Ramos (cell line): Measurements from ENCODE around the gene PPP1CB.
"Not testable (repeated sequence)": the region's sequence is repeated elsewhere in the genome, so short reads cannot be mapped to it uniquely, and the experiment has no call there.

ENCODE experiments used
- in situ Hi-C: fragments of 300-500 bp; cut with MboI; formaldehyde crosslinking; loops from one replicate; pipeline ENCODE4 v1.14.3; 2022; ENCODE audit warnings: low sequenced_read_pairs; ENCODE audit not compliant: unreplicated experiment

Gene PPP1CB

DNA sequence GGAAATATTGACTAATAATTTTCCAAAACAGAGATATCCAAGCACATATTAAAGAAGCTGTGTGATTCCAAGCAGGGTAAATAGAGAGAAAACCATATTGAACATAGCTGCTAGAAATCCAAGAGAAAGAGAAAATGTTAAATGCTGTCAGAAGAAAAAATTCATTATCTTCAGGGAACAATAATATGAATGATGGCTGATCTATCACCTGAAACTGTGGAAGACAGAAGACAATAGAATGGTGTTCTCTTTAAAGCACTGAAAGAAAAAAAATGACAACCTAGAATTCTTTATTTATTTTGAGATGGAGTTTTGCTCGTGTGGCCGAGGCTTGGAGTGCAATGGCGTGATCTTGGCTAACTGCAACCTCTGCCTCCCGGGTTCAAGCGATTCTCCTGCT lies 17.3 kb downstream of the PPP1CB start:
- in situ Hi-C loops: no loop called here

DNA sequence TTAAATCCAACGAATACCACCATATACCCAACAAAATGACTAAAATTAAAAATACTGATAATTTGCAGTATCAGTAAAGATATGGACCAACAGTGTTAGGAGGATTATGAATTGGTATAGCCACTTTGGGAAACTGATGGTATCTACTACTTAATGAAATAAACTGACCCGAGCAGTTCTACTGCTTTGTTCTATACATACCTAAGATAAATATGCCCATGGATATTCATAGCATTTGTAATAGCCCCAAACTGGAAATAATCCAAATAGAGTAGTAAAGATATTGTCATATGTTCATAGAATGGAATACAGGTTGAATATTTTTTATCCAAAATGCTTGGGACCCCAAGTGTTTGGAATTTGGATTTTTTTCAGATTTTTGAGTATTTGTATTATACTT lies 20.7 kb downstream of the PPP1CB start:
- in situ Hi-C loops: no loop called here

DNA sequence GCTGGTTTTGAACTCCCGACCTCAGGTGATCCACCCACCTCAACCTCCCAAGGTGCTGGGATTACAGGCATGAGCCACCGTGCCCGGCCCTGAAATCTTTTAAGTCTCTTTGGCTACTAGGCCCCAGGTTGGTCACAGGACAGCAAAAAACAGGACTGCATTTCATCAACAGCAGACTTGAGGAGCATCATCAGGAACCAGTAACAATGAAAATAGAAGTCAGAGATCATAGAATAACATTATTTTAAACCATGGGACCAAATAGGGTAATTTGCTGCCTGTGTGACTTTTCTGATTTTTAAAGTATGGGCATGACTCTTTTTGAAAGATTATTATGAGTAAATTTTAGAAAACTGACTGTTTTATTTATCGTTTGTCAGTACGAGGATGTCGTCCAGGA lies 24.8 kb downstream of the PPP1CB start:
- in situ Hi-C loops: no loop called here

DNA sequence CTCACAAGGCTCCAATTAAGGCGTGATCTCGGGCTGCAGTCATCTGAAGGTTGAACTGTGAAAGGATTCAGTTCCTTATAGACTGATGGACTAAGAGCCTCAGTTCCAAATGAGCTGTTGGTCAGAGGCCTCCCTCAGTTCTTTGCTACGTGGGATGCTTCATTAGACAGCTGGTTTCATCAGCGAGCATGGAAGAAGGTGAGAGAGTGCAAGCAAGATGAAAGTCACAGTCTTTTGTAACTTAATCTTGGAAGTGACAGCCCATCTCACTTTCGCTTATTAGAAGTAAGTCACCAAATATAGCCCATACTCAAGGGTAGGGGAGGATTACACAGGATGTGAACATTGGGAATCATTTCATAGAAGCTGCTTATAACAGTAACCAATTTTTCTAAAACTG lies 26.8 kb downstream of the PPP1CB start:
- in situ Hi-C loops: no loop called here

DNA sequence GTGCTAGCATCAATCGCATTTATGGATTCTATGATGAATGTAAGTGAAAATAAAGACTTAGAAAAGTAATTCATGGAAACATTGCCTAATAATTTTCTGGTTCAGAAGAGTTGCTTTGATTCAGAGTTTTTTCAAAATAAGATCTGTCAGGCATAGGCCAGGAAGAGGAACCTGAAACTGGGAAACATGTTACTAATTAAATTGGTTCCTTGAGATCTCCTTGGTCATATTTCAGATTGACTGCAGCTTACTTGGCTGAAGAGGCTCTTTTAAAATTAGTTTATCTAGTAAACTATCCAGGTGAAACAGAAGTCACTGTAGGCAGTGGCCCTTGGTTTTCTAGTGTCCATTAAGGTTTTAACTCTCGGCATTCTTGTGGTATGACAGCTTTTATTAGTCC lies 27.4 kb downstream of the PPP1CB start:
- in situ Hi-C loops: no loop called here

DNA sequence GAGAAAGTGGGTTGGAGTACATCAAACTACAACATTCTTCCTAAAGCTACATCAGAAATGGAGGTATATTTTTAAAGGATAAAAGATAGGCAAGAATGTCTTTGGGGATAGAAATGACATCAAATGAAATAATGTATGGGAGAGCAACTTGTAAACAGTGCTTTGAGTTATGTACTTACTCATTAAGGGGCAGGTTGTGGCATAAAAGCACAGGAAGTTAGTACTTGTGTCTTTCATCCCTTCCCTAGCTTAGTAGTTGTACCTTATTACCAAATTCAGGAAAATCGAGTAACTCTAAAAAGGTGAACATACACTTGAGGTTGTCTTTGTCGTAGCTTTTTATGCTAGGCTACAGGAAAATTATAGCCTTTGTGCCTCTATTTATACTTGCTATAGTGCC lies 28.9 kb downstream of the PPP1CB start:
- in situ Hi-C loops: no loop called here

DNA sequence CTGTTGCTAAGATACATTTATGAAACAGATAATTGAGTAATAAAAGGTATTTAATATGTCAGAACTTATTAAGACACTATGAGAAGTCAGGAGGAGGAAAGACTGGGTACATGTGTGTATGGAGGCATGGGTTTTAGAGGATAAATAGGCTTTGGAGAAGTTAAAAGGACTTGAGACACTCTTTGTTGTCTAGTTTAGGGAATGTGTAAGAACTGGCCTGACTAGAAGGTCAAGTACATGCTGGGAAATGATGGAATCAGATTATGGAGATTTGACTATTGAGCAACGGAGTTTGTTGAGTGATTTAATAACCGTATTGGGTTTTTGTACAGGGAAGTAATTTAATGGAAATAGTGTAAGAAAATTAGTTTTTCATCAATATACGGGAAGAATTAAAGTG lies 30.8 kb downstream of the PPP1CB start:
- in situ Hi-C loops: no loop called here

DNA sequence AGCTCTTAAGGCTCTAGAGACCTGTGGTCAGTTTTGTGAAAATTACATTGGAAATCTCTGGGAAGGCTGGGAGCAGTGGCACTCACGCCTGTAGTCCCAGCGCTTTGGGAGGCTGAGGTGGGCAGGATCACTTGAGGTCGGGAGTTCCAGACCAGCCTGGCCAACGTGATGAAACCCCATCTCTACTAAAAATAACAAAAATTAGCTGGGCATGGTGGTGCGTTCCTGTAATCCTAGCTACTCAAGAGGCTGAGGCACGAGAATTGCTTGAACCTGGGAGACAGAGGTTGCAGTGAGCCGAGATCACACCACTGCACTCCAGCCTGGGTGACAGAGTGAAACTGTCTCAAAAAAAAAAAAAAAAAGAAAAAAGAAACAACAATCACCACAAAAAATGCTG lies 32.9 kb downstream of the PPP1CB start:
- in situ Hi-C loops: not testable (repeated sequence)

DNA sequence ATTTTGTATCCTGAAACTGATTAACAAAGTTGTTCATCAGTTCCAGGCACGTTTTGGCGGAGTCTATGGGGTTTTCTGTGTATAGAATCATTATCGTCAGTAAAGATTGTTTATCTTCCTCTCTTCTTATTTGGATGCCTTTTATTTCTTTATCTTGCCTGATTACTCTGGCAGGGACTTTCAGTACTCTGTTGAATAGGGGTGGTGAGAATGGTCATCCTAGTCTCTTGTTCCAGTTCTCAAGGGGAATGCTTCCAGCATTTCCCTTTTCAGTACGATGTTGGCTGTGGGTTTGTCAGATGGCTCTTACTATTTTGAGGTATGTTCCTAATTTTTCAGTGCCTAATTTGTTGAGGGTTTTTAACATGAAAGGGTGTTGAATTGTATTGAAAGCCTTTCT lies 45.0 kb downstream of the PPP1CB start:
- in situ Hi-C loops: no loop called here

DNA sequence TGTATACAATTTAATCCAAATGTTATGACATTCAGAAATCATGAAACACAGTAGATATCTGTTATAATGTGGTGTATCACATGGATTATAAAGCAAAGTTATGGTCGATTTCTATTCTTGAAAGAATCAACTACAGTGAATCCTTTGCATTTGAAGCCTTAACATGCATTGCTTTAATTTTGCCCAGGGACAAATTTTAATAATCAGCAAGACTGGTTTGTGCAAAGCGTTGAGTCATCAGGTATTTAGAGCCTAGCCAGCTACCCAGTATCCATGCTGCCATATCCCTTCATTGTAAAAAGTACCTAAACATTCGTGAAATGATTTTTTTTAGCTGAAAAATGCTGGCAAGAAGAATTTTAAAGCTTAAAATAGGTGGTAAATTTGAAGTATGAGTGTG lies 50.1 kb downstream of the PPP1CB start:
- in situ Hi-C loops: no loop called here

DNA sequence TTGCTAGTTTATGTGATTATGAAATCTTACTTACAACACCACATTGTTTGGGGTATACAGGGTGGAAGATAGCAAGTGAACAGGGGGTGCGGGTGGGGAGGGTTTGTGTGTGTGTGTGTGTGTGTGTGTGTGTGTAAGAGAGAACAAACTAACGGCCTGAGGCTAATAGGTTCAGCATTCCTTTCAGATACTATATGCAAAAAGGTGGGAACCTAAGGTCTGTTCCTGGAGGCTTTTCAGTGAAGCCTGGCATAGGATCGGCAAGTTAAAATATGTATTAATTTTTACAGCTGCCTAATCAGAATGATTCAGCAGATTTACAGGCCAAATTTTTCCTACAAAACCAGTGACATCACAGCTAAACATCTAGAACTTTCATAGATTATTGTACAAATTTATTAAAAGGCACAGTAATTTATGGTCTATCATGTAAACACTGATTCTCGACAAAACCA lies 51.4 kb downstream of the PPP1CB start:
- in situ Hi-C loops: no loop called here

DNA sequence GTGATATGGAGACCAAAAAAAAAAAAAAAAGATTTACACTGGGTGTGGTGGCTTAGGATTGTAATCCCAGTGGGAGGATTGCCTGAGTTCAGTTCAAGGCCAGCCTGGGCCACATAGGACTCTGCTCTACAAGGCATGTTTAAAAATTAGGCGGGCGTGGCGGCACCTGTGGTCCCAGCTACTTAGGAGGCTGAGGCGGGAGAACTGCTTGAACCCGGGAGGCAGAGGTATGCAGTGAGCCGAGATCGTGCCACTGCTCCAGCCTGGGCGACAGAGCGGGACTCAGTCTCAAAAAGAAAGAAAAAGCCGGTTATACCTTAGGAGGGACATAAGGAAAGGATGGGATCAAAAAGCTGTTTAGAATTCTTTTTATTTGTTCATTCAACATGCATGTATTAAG lies 58.3 kb downstream of the PPP1CB start:
- in situ Hi-C loops: no loop called here

DNA sequence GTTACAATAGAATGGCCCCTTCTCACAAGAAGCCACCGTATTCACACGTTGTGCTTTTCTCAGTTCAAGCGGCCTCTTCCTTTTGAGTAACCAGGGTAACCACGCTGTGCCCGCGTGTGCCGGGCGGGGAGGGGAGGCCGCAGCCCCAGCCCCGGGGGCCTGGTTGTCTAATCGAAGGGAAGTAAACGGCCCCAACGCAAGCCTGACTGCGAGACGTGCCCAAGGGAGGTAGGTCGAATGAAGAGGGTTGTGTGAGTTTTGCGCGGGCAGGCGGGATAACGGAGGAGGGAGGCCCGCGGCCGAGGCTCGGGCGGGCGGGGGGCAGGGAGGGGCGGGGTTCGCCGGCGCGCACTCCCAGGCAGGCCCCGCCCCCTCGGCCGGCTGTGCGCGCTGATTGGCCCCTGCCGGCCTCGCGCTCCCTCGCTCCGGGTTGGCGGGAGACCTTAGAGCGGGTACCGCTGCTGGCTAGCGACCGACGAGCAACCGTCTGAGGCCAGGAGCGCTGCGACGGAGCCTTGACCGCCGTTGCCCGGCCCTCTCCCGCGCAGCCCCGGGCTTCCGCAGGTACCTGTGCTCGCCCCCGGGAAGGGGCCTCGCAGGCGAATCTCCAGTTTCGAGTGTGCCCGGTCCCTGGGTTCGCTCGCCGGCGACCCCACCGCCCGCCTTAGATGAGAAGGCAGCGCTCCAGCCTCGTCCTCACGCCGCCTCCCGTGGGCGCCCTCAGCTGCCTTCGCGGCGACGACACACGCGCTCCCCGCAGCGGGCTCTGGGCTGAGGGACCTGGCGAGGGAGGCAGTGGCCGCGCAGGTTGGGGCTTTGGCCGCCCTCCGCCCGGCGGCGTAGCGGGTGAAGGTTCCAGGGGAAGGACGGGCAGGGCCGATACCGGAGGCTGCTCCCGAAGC lies 59.0 kb downstream of the PPP1CB start, which contains the start of gene SPDYA:
SPDYA (plus strand) TSS at position 451 of the 902 bp plus-strand sequence. CDS start 5,181 bp downstream, outside the sequence.
- in situ Hi-C loops: no loop called here

DNA sequence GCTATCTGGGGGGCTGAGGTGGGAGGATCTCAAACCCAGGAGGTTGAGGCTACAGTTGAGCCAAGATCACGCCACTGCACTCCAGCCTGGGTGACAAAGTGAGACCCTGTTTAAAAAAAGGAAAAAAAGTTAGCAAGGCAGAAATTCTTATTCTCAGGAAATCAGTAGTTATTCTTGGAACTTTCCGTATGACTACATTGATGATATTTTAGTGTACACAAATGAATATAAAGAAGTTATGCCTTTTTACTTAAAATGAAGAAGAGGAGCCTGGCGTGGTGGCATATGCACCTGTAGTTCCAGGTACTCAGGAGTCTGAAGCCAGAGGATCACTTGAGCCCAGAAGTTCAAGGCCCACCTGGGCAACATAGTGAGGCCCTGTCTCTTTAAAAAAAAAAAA lies 66.4 kb downstream of the PPP1CB start:
- in situ Hi-C loops: no loop called here

DNA sequence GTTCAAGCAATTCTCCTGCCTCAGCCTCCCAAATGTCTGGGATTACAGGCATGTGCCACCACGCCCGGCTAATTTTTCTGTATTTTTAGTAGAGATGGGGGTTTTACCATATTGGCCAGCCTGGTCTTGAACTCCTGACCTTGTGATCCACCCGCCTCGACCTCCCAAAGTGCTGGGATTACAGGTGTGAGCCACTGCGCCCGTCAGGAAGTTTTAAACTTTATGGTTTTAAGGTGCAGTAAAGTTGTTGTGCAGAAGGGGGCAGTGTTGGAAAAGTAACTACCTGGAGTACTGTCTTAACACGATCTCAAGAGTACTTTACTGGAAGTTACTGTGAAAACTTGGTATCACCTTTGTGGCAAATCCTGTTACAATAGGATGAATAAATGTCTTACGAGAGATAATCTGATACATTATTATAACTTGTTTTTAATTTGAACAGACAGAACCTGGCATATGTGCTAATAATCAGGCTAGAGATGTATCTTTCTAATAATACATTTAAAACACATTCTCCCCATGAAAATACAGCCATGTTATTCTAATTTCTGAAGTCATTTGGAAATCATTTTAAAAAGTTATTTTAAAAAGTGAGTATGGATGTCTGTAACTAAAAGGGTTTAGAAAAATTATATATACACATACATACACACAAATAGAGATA lies 69.8 kb downstream of the PPP1CB start:
- in situ Hi-C loops: loop anchor here (5.0 kb wide), 1 partner anchor 371 kb away; no protein-coding TSS in a partner anchor

DNA sequence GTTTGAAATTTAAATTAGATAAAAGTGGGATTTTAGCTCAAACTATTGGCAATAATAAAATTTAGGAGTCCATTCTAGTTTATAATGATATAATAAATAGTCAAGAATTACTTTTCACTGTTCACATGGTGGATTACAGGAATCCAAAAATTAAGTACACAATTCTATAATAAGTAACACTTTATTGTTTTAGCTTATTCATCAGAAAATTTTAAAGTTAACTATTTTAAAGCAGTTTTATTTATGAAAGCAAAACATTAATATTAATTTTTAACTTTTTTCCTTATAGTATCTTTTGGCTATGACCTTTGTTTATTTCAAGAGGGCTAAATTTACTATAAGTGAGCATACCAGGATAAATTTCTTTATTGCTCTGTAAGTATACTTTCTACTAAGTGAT lies 70.4 kb downstream of the PPP1CB start:
- in situ Hi-C loops: loop anchor here (5.0 kb wide), 1 partner anchor 370 kb away; no protein-coding TSS in a partner anchor

DNA sequence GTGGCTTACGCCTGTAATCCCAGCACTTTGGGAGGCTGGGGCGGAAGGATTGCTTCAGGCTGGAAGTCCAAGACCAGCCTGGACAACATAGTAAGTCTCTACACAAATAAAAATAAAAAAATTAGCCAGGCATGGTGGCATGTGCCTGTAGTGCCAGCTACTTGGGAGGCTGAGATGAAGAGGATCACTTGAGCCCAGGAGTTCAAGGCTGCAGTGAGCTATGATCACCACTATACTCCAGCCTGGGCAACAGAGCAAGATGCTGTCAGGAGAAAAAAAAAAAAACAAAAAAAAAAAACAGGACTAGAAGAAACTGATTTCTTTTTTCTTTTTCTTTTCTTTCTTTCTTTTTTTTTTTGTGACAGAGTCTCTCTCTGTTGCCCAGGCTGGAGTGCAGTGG lies 72.6 kb downstream of the PPP1CB start:
- in situ Hi-C loops: loop anchor here (5.0 kb wide), 1 partner anchor 368 kb away; no protein-coding TSS in a partner anchor

DNA sequence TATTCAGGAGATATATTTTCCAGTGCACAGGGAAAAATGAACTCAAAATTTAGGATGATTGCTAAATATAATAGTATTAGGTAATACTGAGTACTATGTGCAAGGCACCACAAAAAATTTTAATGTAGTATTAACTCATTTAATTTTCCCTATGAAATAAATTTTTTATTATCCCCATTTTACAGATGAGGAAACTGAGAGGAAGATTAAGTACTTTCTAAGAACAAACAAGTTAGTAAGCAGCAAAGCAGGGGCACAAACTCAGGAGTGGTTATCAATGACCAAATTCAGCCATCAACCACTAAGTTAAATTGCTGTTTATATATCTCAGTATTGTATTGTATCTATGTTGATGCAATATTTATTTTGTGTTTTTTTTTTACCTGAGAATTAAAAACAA lies 73.2 kb downstream of the PPP1CB start:
- in situ Hi-C loops: loop anchor here (5.0 kb wide), 1 partner anchor 367 kb away; no protein-coding TSS in a partner anchor

DNA sequence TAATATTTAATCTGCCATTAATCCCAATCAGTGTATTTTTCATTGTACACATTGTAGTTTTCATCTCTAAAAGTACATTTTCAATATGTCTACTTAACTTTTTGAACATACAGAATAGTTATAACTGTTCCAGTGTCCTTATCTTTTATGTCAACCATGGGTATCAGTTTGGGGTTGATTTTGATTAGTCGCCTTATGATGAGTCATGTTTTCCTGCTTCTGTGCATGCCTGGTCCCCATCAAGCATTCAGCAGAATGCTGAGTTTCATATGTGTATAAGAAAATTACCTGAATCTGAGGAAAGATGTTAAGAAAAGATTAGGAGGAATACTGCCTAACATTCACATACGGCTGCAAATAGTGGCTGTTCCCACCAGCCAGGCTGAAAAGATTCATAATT lies 76.8 kb downstream of the PPP1CB start:
- in situ Hi-C loops: no loop called here

DNA sequence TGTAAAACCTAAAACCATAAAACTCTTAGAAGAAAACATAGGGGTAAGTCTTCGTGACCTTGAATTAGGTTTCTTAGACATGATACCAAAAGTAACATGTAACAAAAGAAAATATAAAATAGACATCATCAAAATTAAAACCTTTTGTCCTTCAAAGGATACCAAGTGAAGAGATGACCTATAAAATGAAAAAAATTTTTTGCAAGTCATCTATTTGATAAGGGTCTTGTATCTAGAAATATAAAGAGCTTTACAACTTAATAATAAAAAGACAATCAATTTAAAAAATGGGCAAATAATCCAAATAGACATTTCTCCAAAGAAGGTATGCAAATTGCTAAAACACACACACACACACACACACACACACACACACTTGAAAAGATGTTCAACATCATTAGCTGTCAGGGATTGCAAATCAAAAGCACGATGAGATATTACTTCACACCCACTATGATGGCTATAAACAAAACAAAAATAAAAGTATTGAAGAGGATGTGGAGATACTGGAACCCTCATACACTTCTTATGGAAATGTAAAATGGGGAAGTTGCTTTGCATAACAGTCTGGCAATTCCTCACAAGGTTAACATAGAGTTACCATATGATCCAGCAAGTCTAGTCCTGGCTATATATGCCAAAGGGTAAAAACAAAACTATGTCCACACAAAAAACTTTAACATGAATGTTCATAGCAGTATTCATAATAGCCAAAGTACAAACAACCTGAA lies 82.3 kb downstream of the PPP1CB start:
- in situ Hi-C loops: no loop called here

DNA sequence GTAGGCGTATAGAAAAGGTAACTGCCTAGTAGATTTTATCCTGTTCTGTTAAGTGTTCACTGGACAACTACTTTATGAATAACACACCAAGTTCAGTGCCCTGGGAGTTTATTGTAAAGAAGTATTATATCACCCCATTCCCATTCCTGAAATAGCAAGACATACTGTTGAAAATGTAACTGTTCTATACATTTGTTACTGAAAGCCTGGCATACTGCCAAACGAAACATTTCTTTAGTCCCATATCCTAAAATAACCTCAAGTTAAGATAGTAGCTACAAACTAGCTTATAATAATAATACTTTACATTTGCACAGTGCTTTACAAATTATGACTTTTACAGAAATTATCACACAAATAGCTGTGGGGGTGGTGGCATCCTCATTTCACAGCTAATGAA lies 84.2 kb downstream of the PPP1CB start:
- in situ Hi-C loops: no loop called here
